ENCODE data around the gene HOXA6.

HOXA6 gene

GRCh38 chr7:27147199-27148030 is at the start of gene HOXA6:
Gene HOXA6, minus strand, starts transcription at chr7:27147774. Its CDS starts 25 bp downstream, at chr7:27147749.
- peaks cover 38% of the 10 kb centered on the region for H3K4me1 ChIP-seq (ENCODE audit: control insufficient read depth, insufficient read depth, low read length)
- no peak within 1 kb of the TSS for H3K9ac ChIP-seq (ENCODE audit: low read length in 2 of 2)
- peak within 1 kb of the TSS in 1 of 2 donors; percentile 35 for H3K4me3 ChIP-seq (ENCODE audit: low read length in 2 of 2)
- peaks cover 54 to 58% of the 10 kb centered on the region in 2 donors for H3K27me3 ChIP-seq (ENCODE audit: control insufficient read depth in 1 of 2, insufficient read depth in 2 of 2, low read length in 2 of 2)
- no peaks in the 10 kb centered on the region for H3K36me3 ChIP-seq (ENCODE audit: control insufficient read depth in 2 of 2, insufficient read depth in 2 of 2, low read length in 2 of 2)
- H3K9me3 ChIP-seq (ENCODE audit: control insufficient read depth in 2 of 2, low read length in 2 of 2): no peaks in the 10 kb centered on the region
- no peak within 1 kb of the TSS for H3K27ac ChIP-seq (ENCODE audit: low read length)

GRCh38 chr7:27196287-27196767 is 48.8 kb upstream of the HOXA6 start:
- Histone ChIP-seq H3K36me3 (ENCODE audit: control insufficient read depth in 2 of 2, insufficient read depth in 2 of 2, low read length in 2 of 2) (no peaks in the 10 kb centered on the region), H3K9ac (ENCODE audit: low read length in 2 of 2) (no peak overlapping the region), H3K4me3 (ENCODE audit: low read length in 2 of 2) (peak overlapping the region in 1 of 2 donors; percentile 17), H3K27ac (ENCODE audit: low read length) (no peak overlapping the region), H3K9me3 (ENCODE audit: control insufficient read depth in 2 of 2, low read length in 2 of 2) (peaks cover 0 to 3% of the 10 kb centered on the region in 2 donors), H3K27me3 (ENCODE audit: control insufficient read depth in 1 of 2, insufficient read depth in 2 of 2, low read length in 2 of 2) (peaks cover 74 to 88% of the 10 kb centered on the region in 2 donors), H3K4me1 (ENCODE audit: control insufficient read depth, insufficient read depth, low read length) (peaks cover 28% of the 10 kb centered on the region)

- peaks cover 77 to 90% of the 10 kb centered on the region in 2 donors for H3K27me3 ChIP-seq (ENCODE audit: control insufficient read depth in 1 of 2, insufficient read depth in 2 of 2, low read length in 2 of 2)
- no peak overlapping the region for H3K4me3 ChIP-seq (ENCODE audit: low read length in 2 of 2)
- no peaks in the 10 kb centered on the region for H3K36me3 ChIP-seq (ENCODE audit: control insufficient read depth in 2 of 2, insufficient read depth in 2 of 2, low read length in 2 of 2)
- peaks cover 0 to 3% of the 10 kb centered on the region in 2 donors for H3K9me3 ChIP-seq (ENCODE audit: control insufficient read depth in 2 of 2, low read length in 2 of 2)
- peaks cover 15% of the 10 kb centered on the region for H3K4me1 ChIP-seq (ENCODE audit: control insufficient read depth, insufficient read depth, low read length)
- H3K9ac ChIP-seq (ENCODE audit: low read length in 2 of 2): no peak overlapping the region
- no peak overlapping the region for H3K27ac ChIP-seq (ENCODE audit: low read length)
Observed at GRCh38 chr7:27194686-27195379, 47.3 kb upstream of the HOXA6 start.

- Histone ChIP-seq H3K9me3 (ENCODE audit: control insufficient read depth in 2 of 2, low read length in 2 of 2) (peaks cover 0 to 3% of the 10 kb centered on the region in 2 donors), H3K4me3 (ENCODE audit: low read length in 2 of 2) (no peak overlapping the region), H3K9ac (ENCODE audit: low read length in 2 of 2) (no peak overlapping the region), H3K27me3 (ENCODE audit: control insufficient read depth in 1 of 2, insufficient read depth in 2 of 2, low read length in 2 of 2) (peaks cover 83 to 95% of the 10 kb centered on the region in 2 donors), H3K4me1 (ENCODE audit: control insufficient read depth, insufficient read depth, low read length) (peaks cover 13% of the 10 kb centered on the region), H3K27ac (ENCODE audit: low read length) (no peak overlapping the region), H3K36me3 (ENCODE audit: control insufficient read depth in 2 of 2, insufficient read depth in 2 of 2, low read length in 2 of 2) (no peaks in the 10 kb centered on the region)
Observed at GRCh38 chr7:27194002-27194352, 46.4 kb upstream of the HOXA6 start.

- H3K27ac ChIP-seq (ENCODE audit: low read length): no peak overlapping the region
- no peak overlapping the region for H3K9ac ChIP-seq (ENCODE audit: low read length in 2 of 2)
- H3K4me3 ChIP-seq (ENCODE audit: low read length in 2 of 2): peak overlapping the region in 1 of 2 donors; percentile 54
- peaks cover 0 to 3% of the 10 kb centered on the region in 2 donors for H3K9me3 ChIP-seq (ENCODE audit: control insufficient read depth in 2 of 2, low read length in 2 of 2)
- peaks cover 83 to 95% of the 10 kb centered on the region in 2 donors for H3K27me3 ChIP-seq (ENCODE audit: control insufficient read depth in 1 of 2, insufficient read depth in 2 of 2, low read length in 2 of 2)
- H3K4me1 ChIP-seq (ENCODE audit: control insufficient read depth, insufficient read depth, low read length): peaks cover 17% of the 10 kb centered on the region
- no peaks in the 10 kb centered on the region for H3K36me3 ChIP-seq (ENCODE audit: control insufficient read depth in 2 of 2, insufficient read depth in 2 of 2, low read length in 2 of 2)
Observed at GRCh38 chr7:27193335-27194001, 45.9 kb upstream of the HOXA6 start.

GRCh38 chr7:27192546-27193334 is 45.2 kb upstream of the HOXA6 start:
- Histone ChIP-seq H3K4me1 (ENCODE audit: control insufficient read depth, insufficient read depth, low read length) (peaks cover 23% of the 10 kb centered on the region), H3K9me3 (ENCODE audit: control insufficient read depth in 2 of 2, low read length in 2 of 2) (peaks cover 0 to 1% of the 10 kb centered on the region in 2 donors), H3K27ac (ENCODE audit: low read length) (no peak overlapping the region), H3K4me3 (ENCODE audit: low read length in 2 of 2) (peak overlapping the region; percentile 17 to 54), H3K36me3 (ENCODE audit: control insufficient read depth in 2 of 2, insufficient read depth in 2 of 2, low read length in 2 of 2) (no peaks in the 10 kb centered on the region), H3K9ac (ENCODE audit: low read length in 2 of 2) (no peak overlapping the region), H3K27me3 (ENCODE audit: control insufficient read depth in 1 of 2, insufficient read depth in 2 of 2, low read length in 2 of 2) (peaks cover 83 to 95% of the 10 kb centered on the region in 2 donors)

- H3K27me3 ChIP-seq (ENCODE audit: control insufficient read depth in 1 of 2, insufficient read depth in 2 of 2, low read length in 2 of 2): peaks cover 85 to 95% of the 10 kb centered on the region in 2 donors
- H3K27ac ChIP-seq (ENCODE audit: low read length): no peak overlapping the region
- H3K36me3 ChIP-seq (ENCODE audit: control insufficient read depth in 2 of 2, insufficient read depth in 2 of 2, low read length in 2 of 2): no peaks in the 10 kb centered on the region
- H3K9ac ChIP-seq (ENCODE audit: low read length in 2 of 2): no peak overlapping the region
- H3K4me1 ChIP-seq (ENCODE audit: control insufficient read depth, insufficient read depth, low read length): peaks cover 25% of the 10 kb centered on the region
- H3K4me3 ChIP-seq (ENCODE audit: low read length in 2 of 2): peak overlapping the region in 1 of 2 donors; percentile 54
- H3K9me3 ChIP-seq (ENCODE audit: control insufficient read depth in 2 of 2, low read length in 2 of 2): no peaks in the 10 kb centered on the region
Observed at GRCh38 chr7:27191833-27192545, 44.4 kb upstream of the HOXA6 start.

- Histone ChIP-seq H3K4me1 (ENCODE audit: control insufficient read depth, insufficient read depth, low read length) (peaks cover 25% of the 10 kb centered on the region), H3K4me3 (ENCODE audit: low read length in 2 of 2) (no peak overlapping the region), H3K36me3 (ENCODE audit: control insufficient read depth in 2 of 2, insufficient read depth in 2 of 2, low read length in 2 of 2) (no peaks in the 10 kb centered on the region), H3K27me3 (ENCODE audit: control insufficient read depth in 1 of 2, insufficient read depth in 2 of 2, low read length in 2 of 2) (peaks cover 87 to 94% of the 10 kb centered on the region in 2 donors), H3K27ac (ENCODE audit: low read length) (no peak overlapping the region), H3K9me3 (ENCODE audit: control insufficient read depth in 2 of 2, low read length in 2 of 2) (no peaks in the 10 kb centered on the region), H3K9ac (ENCODE audit: low read length in 2 of 2) (no peak overlapping the region)
Observed at GRCh38 chr7:27191161-27191731, 43.7 kb upstream of the HOXA6 start.

GRCh38 chr7:27189997-27190748 is 42.6 kb upstream of the HOXA6 start:
- Histone ChIP-seq H3K36me3 (ENCODE audit: control insufficient read depth in 2 of 2, insufficient read depth in 2 of 2, low read length in 2 of 2) (no peaks in the 10 kb centered on the region), H3K27ac (ENCODE audit: low read length) (no peak overlapping the region), H3K9me3 (ENCODE audit: control insufficient read depth in 2 of 2, low read length in 2 of 2) (no peaks in the 10 kb centered on the region), H3K4me3 (ENCODE audit: low read length in 2 of 2) (no peak overlapping the region), H3K27me3 (ENCODE audit: control insufficient read depth in 1 of 2, insufficient read depth in 2 of 2, low read length in 2 of 2) (peaks cover 90 to 97% of the 10 kb centered on the region in 2 donors), H3K4me1 (ENCODE audit: control insufficient read depth, insufficient read depth, low read length) (peaks cover 29% of the 10 kb centered on the region), H3K9ac (ENCODE audit: low read length in 2 of 2) (no peak overlapping the region)
